Endothelial cell of umbilical vein (primary cell): Measurements from ENCODE around the gene MAGIX. TPM values are rescaled to one million over a fixed set of nuclear protein-coding genes. Genes with fewer than 3 reads are reported as not detected.

Experiments
- BruUV-seq: library from RNA; stranded (reverse); fragments of 400-500 nt; replicated peaks from 2 replicates; lab custom pipeline; 2021; lab: Mats Ljungman, UMichigan
- CTCF ChIA-PET: fragments of 300-600, 350-600 bp; sonication (Branson Sonifier 250); formaldehyde crosslinking; loops from one replicate; lab custom pipeline; 2021; ENCODE audit warnings: antibody characterized with exemption, inconsistent platforms; lab: Charles Lee
- POLR2A ChIA-PET: fragments of 300-600, 350-600 bp; sonication (Branson Sonifier 250); formaldehyde crosslinking; loops from one replicate; lab custom pipeline; 2021; ENCODE audit warnings: antibody characterized with exemption, inconsistent platforms; lab: Charles Lee
- DNase-seq: peaks from one replicate; pipeline ENCODE4 v3.0.0-alpha.2; 2011; ENCODE audit warnings: low read depth, low spot score
- FAIRE-seq: peaks from 2 replicates; lab custom pipeline; 2011; peaks lifted over from hg19 to GRCh38; lab: Jason Lieb, UNC
- H2AFZ ChIP-seq: 2 replicates; pipeline ENCODE4 v1.6.0; 2012; ENCODE audit warnings: low read depth, low read length, control low read depth, inconsistent platforms
- H3K27ac ChIP-seq: 2 replicates; pipeline ENCODE4 v1.5.1; 2011; ENCODE audit warnings: low read depth, mild to moderate bottlenecking, control low read depth, low read length, moderate library complexity; ENCODE audit not compliant: insufficient read depth
- H3K27me3 ChIP-seq, 2 experiments: 2 replicates each; pipeline versions ENCODE4 v1.6.0 to v1.6.1; 2011; ENCODE audit warnings: low read length in 2 of 2, mixed read lengths in 1 of 2; ENCODE audit not compliant: control insufficient read depth in 2 of 2, insufficient read depth in 2 of 2
- H3K36me3 ChIP-seq, 2 experiments: 2 replicates in 1 of 2; 3 replicates in 1 of 2; pipeline ENCODE4 v1.5.1; 2011; ENCODE audit warnings: low read length in 2 of 2, mild to moderate bottlenecking in 1 of 2, moderate library complexity in 1 of 2; ENCODE audit not compliant: control insufficient read depth in 2 of 2, insufficient read depth in 2 of 2; ENCODE audit errors: extremely low read depth in 1 of 2
- H3K4me1 ChIP-seq: 3 replicates; pipeline ENCODE4 v1.5.1; 2011; ENCODE audit warnings: mild to moderate bottlenecking, low read length; ENCODE audit not compliant: control insufficient read depth, insufficient read depth; ENCODE audit errors: extremely low read depth
- H3K4me2 ChIP-seq: 2 replicates; pipeline ENCODE4 v1.6.1; 2011; ENCODE audit warnings: low read length, control low read depth, mixed read lengths; ENCODE audit not compliant: insufficient read depth
- H3K4me3 ChIP-seq, 3 experiments: fragments of 200-600 bp in 1 of 3; sonication (generic), shearing (Covaris generic) in 1 of 3; replicated peaks in 1 of 3; 2 replicates each; pipeline ENCODE4 v1.5.1; 2011 to 2016; ENCODE audit warnings: control low read depth in 3 of 3, low read length in 3 of 3, mild to moderate bottlenecking in 2 of 3, inconsistent platforms in 1 of 3, low read depth in 1 of 3, moderate library complexity in 1 of 3; ENCODE audit not compliant: insufficient read depth in 1 of 3
- H3K79me2 ChIP-seq: 2 replicates; pipeline ENCODE4 v1.6.0; 2012; ENCODE audit warnings: low read length, inconsistent platforms; ENCODE audit not compliant: control insufficient read depth, insufficient read depth
- H3K9ac ChIP-seq: replicated peaks from 2 replicates; pipeline ENCODE3; 2011; ENCODE audit warnings: low read length, control low read depth; ENCODE audit not compliant: insufficient read depth; ENCODE audit errors: extremely low read depth
- H3K9me1 ChIP-seq: replicated peaks from 3 replicates; pipeline ENCODE4 v1.6.0; 2011; ENCODE audit warnings: mild to moderate bottlenecking, low read length; ENCODE audit not compliant: control insufficient read depth, insufficient read depth; ENCODE audit errors: extremely low read depth
- H3K9me3 ChIP-seq: replicated peaks from 2 replicates; pipeline ENCODE4 v1.5.1; 2012; ENCODE audit warnings: low read length, inconsistent platforms; ENCODE audit not compliant: control insufficient read depth, insufficient read depth
- H4K20me1 ChIP-seq: replicated peaks from 2 replicates; pipeline ENCODE3; 2011; ENCODE audit warnings: mild to moderate bottlenecking, low read length; ENCODE audit not compliant: control insufficient read depth, insufficient read depth; ENCODE audit errors: extremely low read depth
- CTCF ChIP-seq, 2 donors: IDR thresholded peaks; 1 replicate in 1 of 2; 2 replicates in 1 of 2; pipeline ENCODE4 v1.5.1; 2011; ENCODE audit warnings: low read length in 2 of 2, mild to moderate bottlenecking in 2 of 2, moderate library complexity in 2 of 2, control low read depth in 1 of 2, inconsistent platforms in 1 of 2, low read depth in 1 of 2; ENCODE audit not compliant: insufficient read depth in 1 of 2; ENCODE audit errors: extremely low read depth in 1 of 2
- EZH2 ChIP-seq: IDR thresholded peaks from 2 replicates; pipeline ENCODE4 v1.6.1; 2012; ENCODE audit warnings: borderline replicate concordance, low read depth, mild to moderate bottlenecking, moderate library complexity, low read length, inconsistent platforms; ENCODE audit not compliant: severe bottlenecking
- FOS ChIP-seq: IDR thresholded peaks from 2 replicates; pipeline ENCODE4 v1.6.1; 2011; ENCODE audit warnings: mild to moderate bottlenecking, low read length, moderate library complexity, borderline replicate concordance; ENCODE audit not compliant: insufficient read depth
- GATA2 ChIP-seq: IDR thresholded peaks from 2 replicates; pipeline ENCODE4 v1.7.0; 2011; ENCODE audit warnings: low read depth, mild to moderate bottlenecking, moderate library complexity, mixed read lengths, low read length; ENCODE audit not compliant: insufficient read length, insufficient read depth
- JUN ChIP-seq: IDR thresholded peaks from 2 replicates; pipeline ENCODE4 v1.6.1; 2011; ENCODE audit warnings: borderline replicate concordance, low read depth; ENCODE audit not compliant: insufficient read length, insufficient read depth
- MAX ChIP-seq: IDR thresholded peaks from 2 replicates; pipeline ENCODE4 v1.6.1; 2011; ENCODE audit not compliant: insufficient read depth, insufficient read length
- MYC ChIP-seq: IDR thresholded peaks from one replicate; pipeline ENCODE4 v1.6.1; 2011; ENCODE audit warnings: mild to moderate bottlenecking, low read depth, low read length
- POLR2A ChIP-seq: IDR thresholded peaks from 2 replicates; pipeline ENCODE4 v1.6.1; 2012; ENCODE audit warnings: low read depth, mild to moderate bottlenecking, control low read depth, low read length
- POLR2AphosphoS5 ChIP-seq: IDR thresholded peaks from 2 replicates; pipeline ENCODE4 v1.6.1; 2012; ENCODE audit warnings: low read depth, mild to moderate bottlenecking, control low read depth, low read length, moderate library complexity; ENCODE audit not compliant: insufficient read depth
- dilution Hi-C: fragments of 300-500 bp; cut with MboI; formaldehyde crosslinking; loops from one replicate; pipeline ENCODE4 v1.15.0; 2019; ENCODE audit warnings: low sequenced_read_pairs; ENCODE audit not compliant: extremely low pct_ligation_motif_present
- intact Hi-C: fragments of 100-400 bp; cut with micrococcal nuclease; formaldehyde crosslinking; loops from one replicate; pipeline ENCODE4 v1.10.0; 2022
- polyA plus RNA-seq, 4 experiments: library from polyadenylated mRNA; depleted of rRNA in 3 of 4; stranded (reverse) in 3 of 4; unstranded in 1 of 4; fragments of >200 nt; gene quantifications; 2 replicates each; pipeline versions ENCODE4 v1.2.1 to v1.2.3, GENCODE V29; 2011 to 2012; ENCODE audit warnings: missing spikeins in 1 of 4
- total RNA-seq: library from RNA; stranded (reverse); gene quantifications from 2 replicates; pipeline ENCODE4 v1.2.3, GENCODE V29; 2021

MAGIX gene
- total and polyA plus RNA-seq, 2 donors (not counting 3 experiments of a cell fraction or from before 2014, with no cell fraction given) = 0.77 to 0.88 TPM

GRCh38 chrX:49206543-49206942 is 44.0 kb downstream of the MAGIX start:
- no peak overlapping the region for H3K4me2 ChIP-seq
- H3K4me1 ChIP-seq = no peaks in the 10 kb centered on the region
- dilution Hi-C loops (no loop called here), intact Hi-C loops (no loop called here)
- no peak for DNase-seq
- FAIRE-seq = no peak
- H3K27me3 ChIP-seq = peaks cover 0 to 2% of the 10 kb centered on the region in 2 experiments
- H3K9ac ChIP-seq = no peak overlapping the region
- H3K4me3 ChIP-seq = no peak overlapping the region
- no peaks in the 10 kb centered on the region for H3K9me1 ChIP-seq
- H3K27ac ChIP-seq = no peak overlapping the region
- no peak overlapping the region for H2AFZ ChIP-seq
- H4K20me1 ChIP-seq = no peaks in the 10 kb centered on the region
- TF ChIP-seq EZH2 = no peak
- TF ChIP-seq POLR2A = no peak
- no peak for TF ChIP-seq JUN
- TF ChIP-seq CTCF (IDR thresholded peaks at IDR 0.05; ENCODE audit: extremely low read depth in 1 of 2, insufficient read depth in 1 of 2, low read depth in 1 of 2, low read length in 2 of 2) = no peak
- TF ChIP-seq MYC = no peak
- no peak for TF ChIP-seq GATA2
- TF ChIP-seq FOS = no peak
- TF ChIP-seq MAX = no peak
- no peak for TF ChIP-seq POLR2AphosphoS5
- no TSS peak for BruUV-seq
- no peaks in the 10 kb centered on the region for H3K79me2 ChIP-seq
- CTCF ChIA-PET = no interaction called here
- POLR2A ChIA-PET = no interaction called here
- no peaks in the 10 kb centered on the region for H3K9me3 ChIP-seq
- H3K36me3 ChIP-seq = no peaks in the 10 kb centered on the region
